GM12891 (cell line): ENCODE data around the gene YPEL5.

Source experiments
- POLR2A ChIP-seq: IDR thresholded peaks from 2 replicates; pipeline ENCODE4 v1.6.1; 2011; ENCODE audit warnings: low read depth, low read length, control low read depth
- POLR2AphosphoS5 ChIP-seq: IDR thresholded peaks from 2 replicates; pipeline ENCODE4 v1.6.1; 2011; ENCODE audit warnings: low read depth, low read length, control low read depth
- TAF1 ChIP-seq: IDR thresholded peaks from 2 replicates; pipeline ENCODE4 v1.6.1; 2011; ENCODE audit warnings: low read depth, low read length, control low read depth

GRCh38 chr2:30184035-30184434, 37.2 kb downstream of the YPEL5 start:
- no peak for TF ChIP-seq POLR2AphosphoS5
- TF ChIP-seq TAF1: no peak
- TF ChIP-seq POLR2A: no peak
